ENCODE results near the gene C9orf43. TPM values are rescaled to one million over a fixed set of nuclear protein-coding genes. Genes with fewer than 3 reads are reported as not detected.
A peak's percentile ranks its signal among the peaks of the same experiment; 100 is the strongest.
"Not testable (repeated sequence)": the region's sequence is repeated elsewhere in the genome, so short reads cannot be mapped to it uniquely, and the experiment has no call there.

The C9orf43 gene
- total and polyA plus RNA-seq, 2 donors = 0.47 to 0.75 TPM

- 91% methylated on average over 9 of the region's 9 CpGs for WGBS
- not testable (repeated sequence) for H3K27me3 ChIP-seq (ENCODE audit: control insufficient read depth in 2 of 2, insufficient read depth in 1 of 2, low read length in 1 of 2); H3K9me3 ChIP-seq (ENCODE audit: control insufficient read depth in 2 of 2, insufficient read depth in 1 of 2, low read length in 1 of 2); H3K4me3 ChIP-seq (ENCODE audit: low read length in 2 of 2); DNase-seq (ENCODE audit: low read depth in 6 of 9, low spot score in 9 of 9); H3K27ac ChIP-seq (ENCODE audit: low read depth in 1 of 2, low read length in 1 of 2)
- Histone ChIP-seq H3K36me3 (ENCODE audit: control insufficient read depth in 2 of 2, insufficient read depth in 2 of 2, low read length in 1 of 2) (peaks cover 14 to 15% of the 10 kb centered on the region in 2 donors), H3K4me1 (ENCODE audit: control insufficient read depth in 2 of 2, insufficient read depth in 2 of 2, low read length in 2 of 2) (peaks cover 10 to 16% of the 10 kb centered on the region in 2 donors)
These were observed 4.2 kb upstream of the C9orf43 start for GRCh38 chr9:113406353-113406752.

- not testable (repeated sequence) for H3K9me3 ChIP-seq (ENCODE audit: control insufficient read depth in 2 of 2, insufficient read depth in 1 of 2, low read length in 1 of 2); H3K27ac ChIP-seq (ENCODE audit: low read depth in 1 of 2, low read length in 1 of 2); H3K27me3 ChIP-seq (ENCODE audit: control insufficient read depth in 2 of 2, insufficient read depth in 1 of 2, low read length in 1 of 2); H3K4me3 ChIP-seq (ENCODE audit: low read length in 2 of 2)
- peaks cover 14 to 15% of the 10 kb centered on the region in 2 donors for H3K36me3 ChIP-seq (ENCODE audit: control insufficient read depth in 2 of 2, insufficient read depth in 2 of 2, low read length in 1 of 2)
- 60% methylated on average over 7 of the region's 7 CpGs for WGBS
- DNase-seq (ENCODE audit: low read depth in 6 of 9, low spot score in 9 of 9) = peak in 7 of 9 donors; percentile 30 to 76 (median 50)
- H3K4me1 ChIP-seq (ENCODE audit: control insufficient read depth in 2 of 2, insufficient read depth in 2 of 2, low read length in 2 of 2) = peaks cover 7 to 16% of the 10 kb centered on the region in 2 donors
These were observed 3.6 kb upstream of the C9orf43 start for GRCh38 chr9:113406873-113407511.

- no peak for DNase-seq (ENCODE audit: low read depth in 6 of 9, low spot score in 9 of 9)
- 57% methylated on average over 10 of the region's 10 CpGs for WGBS
- H3K4me3 ChIP-seq (ENCODE audit: low read length in 2 of 2) = peak overlapping the region; percentile 83 to 92
- H3K4me1 ChIP-seq (ENCODE audit: control insufficient read depth in 2 of 2, insufficient read depth in 2 of 2, low read length in 2 of 2) = peaks cover 7 to 17% of the 10 kb centered on the region in 2 donors
- H3K36me3 ChIP-seq (ENCODE audit: control insufficient read depth in 2 of 2, insufficient read depth in 2 of 2, low read length in 1 of 2) = peaks cover 14 to 15% of the 10 kb centered on the region in 2 donors
- no peaks in the 10 kb centered on the region for H3K9me3 ChIP-seq (ENCODE audit: control insufficient read depth in 2 of 2, insufficient read depth in 1 of 2, low read length in 1 of 2)
- no peaks in the 10 kb centered on the region for H3K27me3 ChIP-seq (ENCODE audit: control insufficient read depth in 2 of 2, insufficient read depth in 1 of 2, low read length in 1 of 2)
- peak overlapping the region; percentile 96 to 99 for H3K27ac ChIP-seq (ENCODE audit: low read depth in 1 of 2, low read length in 1 of 2)
These were observed 1.1 kb upstream of the C9orf43 start for GRCh38 chr9:113409481-113409880.

GRCh38 chr9:113409883-113410206 lies 702 bp upstream of the C9orf43 start:
- H3K27ac ChIP-seq (ENCODE audit: low read depth in 1 of 2, low read length in 1 of 2) = peak overlapping the region; percentile 96 to 99
- under 1% methylated on average over 20 of the region's 20 CpGs for WGBS
- peaks cover 14 to 15% of the 10 kb centered on the region in 2 donors for H3K36me3 ChIP-seq (ENCODE audit: control insufficient read depth in 2 of 2, insufficient read depth in 2 of 2, low read length in 1 of 2)
- H3K27me3 ChIP-seq (ENCODE audit: control insufficient read depth in 2 of 2, insufficient read depth in 1 of 2, low read length in 1 of 2) = no peaks in the 10 kb centered on the region
- no peak for DNase-seq (ENCODE audit: low read depth in 6 of 9, low spot score in 9 of 9)
- H3K4me3 ChIP-seq (ENCODE audit: low read length in 2 of 2) = peak overlapping the region; percentile 83 to 92
- H3K9me3 ChIP-seq (ENCODE audit: control insufficient read depth in 2 of 2, insufficient read depth in 1 of 2, low read length in 1 of 2) = no peaks in the 10 kb centered on the region
- peaks cover 7 to 17% of the 10 kb centered on the region in 2 donors for H3K4me1 ChIP-seq (ENCODE audit: control insufficient read depth in 2 of 2, insufficient read depth in 2 of 2, low read length in 2 of 2)

- DNase-seq (ENCODE audit: low read depth in 6 of 9, low spot score in 9 of 9) = no peak
- peak overlapping the region in 1 of 2 donors; percentile 33 for H3K27ac ChIP-seq (ENCODE audit: low read depth in 1 of 2, low read length in 1 of 2)
These were observed 5.7 kb downstream of the C9orf43 start for GRCh38 chr9:113416149-113416721.

GRCh38 chr9:113417370-113417769 lies 6.8 kb downstream of the C9orf43 start:
- DNase-seq (ENCODE audit: low read depth in 6 of 9, low spot score in 9 of 9) = no peak
- Histone ChIP-seq H3K9me3 (ENCODE audit: control insufficient read depth in 2 of 2, insufficient read depth in 1 of 2, low read length in 1 of 2) (no peaks in the 10 kb centered on the region), H3K27ac (ENCODE audit: low read depth in 1 of 2, low read length in 1 of 2) (no peak overlapping the region), H3K36me3 (ENCODE audit: control insufficient read depth in 2 of 2, insufficient read depth in 2 of 2, low read length in 1 of 2) (no peaks in the 10 kb centered on the region), H3K4me1 (ENCODE audit: control insufficient read depth in 2 of 2, insufficient read depth in 2 of 2, low read length in 2 of 2) (no peaks in the 10 kb centered on the region), H3K27me3 (ENCODE audit: control insufficient read depth in 2 of 2, insufficient read depth in 1 of 2, low read length in 1 of 2) (no peaks in the 10 kb centered on the region), H3K4me3 (ENCODE audit: low read length in 2 of 2) (no peak overlapping the region)
- 97% methylated on average over 4 of the region's 4 CpGs for WGBS

More at GRCh38 chr9:113416149-113416721, 5.7 kb downstream of the C9orf43 start:
- WGBS = 80% methylated on average over 3 of the region's 3 CpGs
- H3K4me3 ChIP-seq (ENCODE audit: low read length in 2 of 2) = no peak overlapping the region
- no peaks in the 10 kb centered on the region for H3K9me3 ChIP-seq (ENCODE audit: control insufficient read depth in 2 of 2, insufficient read depth in 1 of 2, low read length in 1 of 2)
- peaks cover 2 to 7% of the 10 kb centered on the region in 2 donors for H3K4me1 ChIP-seq (ENCODE audit: control insufficient read depth in 2 of 2, insufficient read depth in 2 of 2, low read length in 2 of 2)
- no peaks in the 10 kb centered on the region for H3K36me3 ChIP-seq (ENCODE audit: control insufficient read depth in 2 of 2, insufficient read depth in 2 of 2, low read length in 1 of 2)
- H3K27me3 ChIP-seq (ENCODE audit: control insufficient read depth in 2 of 2, insufficient read depth in 1 of 2, low read length in 1 of 2) = no peaks in the 10 kb centered on the region

- no peak overlapping the region for H3K4me3 ChIP-seq (ENCODE audit: low read length in 2 of 2)
- no peaks in the 10 kb centered on the region for H3K36me3 ChIP-seq (ENCODE audit: control insufficient read depth in 2 of 2, insufficient read depth in 2 of 2, low read length in 1 of 2)
- no peak for DNase-seq (ENCODE audit: low read depth in 6 of 9, low spot score in 9 of 9)
- no peaks in the 10 kb centered on the region for H3K4me1 ChIP-seq (ENCODE audit: control insufficient read depth in 2 of 2, insufficient read depth in 2 of 2, low read length in 2 of 2)
- no peaks in the 10 kb centered on the region for H3K27me3 ChIP-seq (ENCODE audit: control insufficient read depth in 2 of 2, insufficient read depth in 1 of 2, low read length in 1 of 2)
- no peaks in the 10 kb centered on the region for H3K9me3 ChIP-seq (ENCODE audit: control insufficient read depth in 2 of 2, insufficient read depth in 1 of 2, low read length in 1 of 2)
- WGBS = 95% methylated on average over 3 of the region's 3 CpGs
- H3K27ac ChIP-seq (ENCODE audit: low read depth in 1 of 2, low read length in 1 of 2) = no peak overlapping the region
These were observed 11.2 kb downstream of the C9orf43 start for GRCh38 chr9:113421726-113422125.

GRCh38 chr9:113425072-113425471 lies 14.5 kb downstream of the C9orf43 start:
- H3K4me3 ChIP-seq (ENCODE audit: low read length in 2 of 2) = no peak overlapping the region
- H3K27ac ChIP-seq (ENCODE audit: low read depth in 1 of 2, low read length in 1 of 2) = no peak overlapping the region
- H3K9me3 ChIP-seq (ENCODE audit: control insufficient read depth in 2 of 2, insufficient read depth in 1 of 2, low read length in 1 of 2) = no peaks in the 10 kb centered on the region
- no peaks in the 10 kb centered on the region for H3K36me3 ChIP-seq (ENCODE audit: control insufficient read depth in 2 of 2, insufficient read depth in 2 of 2, low read length in 1 of 2)
- no peaks in the 10 kb centered on the region for H3K27me3 ChIP-seq (ENCODE audit: control insufficient read depth in 2 of 2, insufficient read depth in 1 of 2, low read length in 1 of 2)
- WGBS = 13% methylated on average over 2 of the region's 2 CpGs
- H3K4me1 ChIP-seq (ENCODE audit: control insufficient read depth in 2 of 2, insufficient read depth in 2 of 2, low read length in 2 of 2) = no peaks in the 10 kb centered on the region
- DNase-seq (ENCODE audit: low read depth in 6 of 9, low spot score in 9 of 9) = no peak

- no peak for DNase-seq (ENCODE audit: low read depth in 6 of 9, low spot score in 9 of 9)
- Histone ChIP-seq H3K27ac (ENCODE audit: low read depth in 1 of 2, low read length in 1 of 2) (no peak overlapping the region), H3K9me3 (ENCODE audit: control insufficient read depth in 2 of 2, insufficient read depth in 1 of 2, low read length in 1 of 2) (no peaks in the 10 kb centered on the region), H3K4me3 (ENCODE audit: low read length in 2 of 2) (no peak overlapping the region), H3K27me3 (ENCODE audit: control insufficient read depth in 2 of 2, insufficient read depth in 1 of 2, low read length in 1 of 2) (no peaks in the 10 kb centered on the region), H3K4me1 (ENCODE audit: control insufficient read depth in 2 of 2, insufficient read depth in 2 of 2, low read length in 2 of 2) (no peaks in the 10 kb centered on the region), H3K36me3 (ENCODE audit: control insufficient read depth in 2 of 2, insufficient read depth in 2 of 2, low read length in 1 of 2) (no peaks in the 10 kb centered on the region)
- 98% methylated on average over 1 of the region's 1 CpG for WGBS
These were observed 16.2 kb downstream of the C9orf43 start for GRCh38 chr9:113426701-113427100.

Data from thymus (tissue), 11 donors.